Endodermal cell (in vitro differentiated cells): ENCODE measurements around the gene EPHA2. TPM values are rescaled to one million over a fixed set of nuclear protein-coding genes. Genes with fewer than 3 reads are reported as not detected.
"Not testable (repeated sequence)": the region's sequence is repeated elsewhere in the genome, so short reads cannot be mapped to it uniquely, and the experiment has no call there.

Experiments used
- DNase-seq: peaks from one replicate; pipeline ENCODE4 v3.0.0-alpha.2; 2017
- H3K27ac ChIP-seq: 2 replicates; pipeline ENCODE4 v1.5.1; 2013; ENCODE audit warnings: mild to moderate bottlenecking, low read depth, low read length, moderate library complexity
- H3K27me3 ChIP-seq: 2 replicates; pipeline ENCODE4 v1.6.1; 2013; ENCODE audit warnings: mild to moderate bottlenecking, low read length, moderate library complexity; ENCODE audit not compliant: insufficient read depth, control insufficient read depth, poor library complexity, severe bottlenecking
- H3K36me3 ChIP-seq: 2 replicates; pipeline ENCODE4 v1.7.0; 2013; ENCODE audit warnings: mild to moderate bottlenecking, low read length, moderate library complexity; ENCODE audit not compliant: control insufficient read depth, insufficient read depth
- H3K4me1 ChIP-seq: one replicate; pipeline ENCODE4 v1.7.0; 2013; ENCODE audit warnings: low read length; ENCODE audit not compliant: control insufficient read depth, insufficient read depth
- H3K4me3 ChIP-seq: 2 replicates; pipeline ENCODE4 v1.5.1; 2013; ENCODE audit warnings: mild to moderate bottlenecking, low read length, moderate library complexity
- H3K9ac ChIP-seq: 2 replicates; pipeline ENCODE4 v1.6.1; 2013; ENCODE audit warnings: mild to moderate bottlenecking, low read length, moderate library complexity; ENCODE audit not compliant: poor library complexity, severe bottlenecking; ENCODE audit errors: extremely low read depth
- H3K9me3 ChIP-seq: 2 replicates; pipeline ENCODE4 v1.6.1; 2013; ENCODE audit warnings: mild to moderate bottlenecking, low read length, moderate library complexity; ENCODE audit not compliant: control insufficient read depth
- H3K27ac Mint-ChIP-seq: 2 replicates; pipeline ENCODE4 v1.8.0; 2020; ENCODE audit warnings: mixed read lengths
- H3K27me3 Mint-ChIP-seq: 2 replicates; pipeline ENCODE4 v1.8.0; 2021; ENCODE audit warnings: mild to moderate bottlenecking, mixed read lengths; ENCODE audit not compliant: insufficient read depth
- H3K36me3 Mint-ChIP-seq: 2 replicates; pipeline ENCODE4 v1.8.0; 2020; ENCODE audit warnings: low read depth, mixed read lengths
- H3K4me1 Mint-ChIP-seq: 2 replicates; pipeline ENCODE4 v1.8.0; 2020; ENCODE audit warnings: mixed read lengths
- H3K4me3 Mint-ChIP-seq: 2 replicates; pipeline ENCODE4 v1.8.0; 2020; ENCODE audit warnings: mild to moderate bottlenecking, moderate library complexity, mixed read lengths
- H3K9me3 Mint-ChIP-seq: 2 replicates; pipeline ENCODE4 v1.8.0; 2020; ENCODE audit warnings: mild to moderate bottlenecking, mixed read lengths
- WGBS, 2 experiments: methylation state at CpG; one replicate each; pipeline versions ENCODE4 v1.1.5 to v1.1.7; 2013; ENCODE audit warnings: missing lambda C conversion rate in 2 of 2, mixed read lengths in 1 of 2; ENCODE audit not compliant: insufficient coverage in 1 of 2, insufficient read length in 1 of 2; 5-methylcytosine and 5-hydroxymethylcytosine counted together
- total RNA-seq, 2 donors: library from RNA; stranded (reverse); fragmentation: NEBNext Ultra II Directional in 1 of 2; extraction: Animal tissue kit (Norgen Biotek cat#: 25700) in 1 of 2; gene quantifications; 2 replicates in 1 of 2; 3 replicates in 1 of 2; pipeline ENCODE4 v1.2.1, GENCODE V29; 2021
- TF ChIP-seq, protein P1 (sequence below): fragments of 200-600 bp; sonication (generic); conservative IDR thresholded peaks from 2 replicates; pipeline ENCODE4 v1.5.0; 2021; ENCODE audit warnings: antibody characterized with exemption, mild to moderate bottlenecking

The EPHA2 gene
- total RNA-seq, 2 donors from 2014 or later: 56.5 to 64.3 TPM

DNA sequence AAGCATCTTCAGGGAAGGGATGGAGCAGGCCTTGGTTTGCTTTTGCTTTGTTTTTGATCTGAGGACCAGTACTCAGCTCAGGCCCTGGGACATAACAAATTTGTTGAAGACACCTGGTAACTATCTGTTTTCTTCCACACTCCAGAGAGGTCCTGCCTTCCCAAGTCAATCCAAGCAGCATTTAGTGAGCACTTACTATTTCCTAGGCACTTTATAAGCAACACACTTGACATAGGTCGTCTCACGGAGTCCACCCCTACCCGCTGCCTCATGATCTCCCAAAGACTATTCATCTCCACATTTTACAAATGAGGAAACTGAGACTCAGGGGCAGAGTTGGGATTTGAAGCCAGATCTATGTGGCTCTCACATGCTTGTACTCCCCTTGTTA, 14.4 kb upstream of the EPHA2 start:
- H3K4me3 ChIP-seq: no peak overlapping the region
- Mint-ChIP-seq H3K4me3 (no peak overlapping the region), H3K27me3 (no peaks in the 10 kb centered on the region), H3K36me3 (no peaks in the 10 kb centered on the region), H3K27ac (no peak overlapping the region), H3K9me3 (no peaks in the 10 kb centered on the region), H3K4me1 (peaks cover 30% of the 10 kb centered on the region)
- TF ChIP-seq, protein P1, sequence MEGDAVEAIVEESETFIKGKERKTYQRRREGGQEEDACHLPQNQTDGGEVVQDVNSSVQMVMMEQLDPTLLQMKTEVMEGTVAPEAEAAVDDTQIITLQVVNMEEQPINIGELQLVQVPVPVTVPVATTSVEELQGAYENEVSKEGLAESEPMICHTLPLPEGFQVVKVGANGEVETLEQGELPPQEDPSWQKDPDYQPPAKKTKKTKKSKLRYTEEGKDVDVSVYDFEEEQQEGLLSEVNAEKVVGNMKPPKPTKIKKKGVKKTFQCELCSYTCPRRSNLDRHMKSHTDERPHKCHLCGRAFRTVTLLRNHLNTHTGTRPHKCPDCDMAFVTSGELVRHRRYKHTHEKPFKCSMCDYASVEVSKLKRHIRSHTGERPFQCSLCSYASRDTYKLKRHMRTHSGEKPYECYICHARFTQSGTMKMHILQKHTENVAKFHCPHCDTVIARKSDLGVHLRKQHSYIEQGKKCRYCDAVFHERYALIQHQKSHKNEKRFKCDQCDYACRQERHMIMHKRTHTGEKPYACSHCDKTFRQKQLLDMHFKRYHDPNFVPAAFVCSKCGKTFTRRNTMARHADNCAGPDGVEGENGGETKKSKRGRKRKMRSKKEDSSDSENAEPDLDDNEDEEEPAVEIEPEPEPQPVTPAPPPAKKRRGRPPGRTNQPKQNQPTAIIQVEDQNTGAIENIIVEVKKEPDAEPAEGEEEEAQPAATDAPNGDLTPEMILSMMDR: no peak
- no peaks in the 10 kb centered on the region for H3K36me3 ChIP-seq
- 83 to 94% methylated on average over 3 of the region's 3 CpGs for WGBS, 2 experiments
- no peaks in the 10 kb centered on the region for H3K27me3 ChIP-seq
- peaks cover 8% of the 10 kb centered on the region for H3K4me1 ChIP-seq
- no peak overlapping the region for H3K27ac ChIP-seq
- DNase-seq: no peak
- H3K9ac ChIP-seq: no peak overlapping the region
- H3K9me3 ChIP-seq: no peaks in the 10 kb centered on the region

DNA sequence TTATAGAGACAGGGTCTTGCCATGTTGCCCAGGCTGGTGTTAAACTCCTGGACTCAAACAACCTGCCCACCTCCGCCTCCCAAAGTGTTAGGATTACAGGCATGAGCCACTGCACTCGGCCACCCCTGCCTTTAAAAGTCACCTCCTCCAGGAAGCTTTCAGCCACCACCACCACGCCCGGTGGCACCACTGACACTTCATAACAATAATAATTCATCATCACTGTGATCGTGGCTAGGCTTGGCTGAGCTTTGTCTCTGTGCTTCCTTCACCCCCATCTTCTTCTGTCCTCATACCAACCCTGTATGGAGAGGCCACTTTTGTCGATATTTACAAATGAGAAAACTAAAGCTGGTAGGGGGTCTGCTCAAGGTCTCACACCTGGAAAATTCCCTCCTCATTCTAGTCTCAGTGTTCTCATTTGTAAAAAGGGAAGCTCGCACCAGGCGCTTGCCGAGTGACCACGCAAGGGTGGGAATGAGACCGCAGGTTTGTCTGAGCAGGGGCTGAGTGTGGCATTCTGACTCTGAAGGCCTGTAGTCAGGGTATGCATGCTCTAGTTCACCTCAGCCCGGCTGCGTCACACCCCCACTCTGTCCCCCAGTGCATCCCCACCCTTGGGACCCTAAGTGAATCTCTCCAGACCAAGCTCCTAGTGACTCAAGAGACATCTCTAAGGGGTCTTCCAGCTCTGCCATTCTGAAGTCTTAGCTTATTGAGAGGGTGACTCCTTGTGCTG, 12.9 kb upstream of the EPHA2 start:
- 77 to 89% methylated on average over 7 to 12 of the region's 13 CpGs for WGBS, 2 experiments
- Histone ChIP-seq H3K27ac (no peak overlapping the region), H3K4me3 (no peak overlapping the region), H3K9ac (no peak overlapping the region), H3K9me3 (no peaks in the 10 kb centered on the region), H3K27me3 (no peaks in the 10 kb centered on the region), H3K4me1 (peaks cover 19% of the 10 kb centered on the region), H3K36me3 (no peaks in the 10 kb centered on the region)
- peak overlapping the region; percentile 60 for H3K4me3 Mint-ChIP-seq
- TF ChIP-seq, protein P1: no peak
- H3K27ac Mint-ChIP-seq: peak overlapping the region; percentile 80
- peaks cover 44% of the 10 kb centered on the region for H3K4me1 Mint-ChIP-seq
- no peaks in the 10 kb centered on the region for H3K27me3 Mint-ChIP-seq
- H3K36me3 Mint-ChIP-seq: no peaks in the 10 kb centered on the region
- no peaks in the 10 kb centered on the region for H3K9me3 Mint-ChIP-seq
- DNase-seq: no peak

DNA sequence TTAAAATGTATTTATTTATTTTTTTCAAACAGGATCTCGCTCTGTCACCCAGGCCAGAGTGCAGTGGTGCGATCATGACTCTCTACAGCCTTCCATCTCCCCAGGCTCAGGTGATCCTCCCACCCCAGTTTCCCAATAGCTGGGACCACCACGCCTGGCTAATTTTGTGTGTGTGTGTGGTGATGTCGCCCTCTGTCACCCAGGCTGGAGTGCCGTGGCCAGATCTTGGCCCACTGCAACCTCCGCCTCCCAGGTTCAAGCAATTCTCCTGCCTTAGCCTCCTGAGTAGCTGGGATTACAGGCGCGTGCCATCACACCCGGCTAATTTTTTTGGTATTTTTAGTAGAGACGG, 12.3 kb upstream of the EPHA2 start:
- H3K36me3 ChIP-seq, H3K4me3 ChIP-seq, H3K27me3 Mint-ChIP-seq, H3K9ac ChIP-seq, H3K9me3 ChIP-seq, H3K36me3 Mint-ChIP-seq, H3K27me3 ChIP-seq, H3K27ac ChIP-seq, DNase-seq, H3K9me3 Mint-ChIP-seq: not testable (repeated sequence)
- H3K27ac Mint-ChIP-seq: peak overlapping the region; percentile 80
- H3K4me3 Mint-ChIP-seq: peak overlapping the region; percentile 60
- WGBS, 2 experiments: 10 to 56% methylated on average over 2 to 10 of the region's 10 CpGs
- H3K4me1 Mint-ChIP-seq: peaks cover 42% of the 10 kb centered on the region
- H3K4me1 ChIP-seq: peaks cover 16% of the 10 kb centered on the region
